Stimulated activated CD4-positive, alpha-beta T cell treated with anti-CD3 and anti-CD28 coated beads, Interleukin-4, amount 100 ng/mL, for 24 hours (primary cell): Measurements from ENCODE around the gene PDXK.

Experiments
- DNase-seq: peaks from one replicate; pipeline ENCODE4 v3.0.0-alpha.2; 2020

Gene PDXK

DNA sequence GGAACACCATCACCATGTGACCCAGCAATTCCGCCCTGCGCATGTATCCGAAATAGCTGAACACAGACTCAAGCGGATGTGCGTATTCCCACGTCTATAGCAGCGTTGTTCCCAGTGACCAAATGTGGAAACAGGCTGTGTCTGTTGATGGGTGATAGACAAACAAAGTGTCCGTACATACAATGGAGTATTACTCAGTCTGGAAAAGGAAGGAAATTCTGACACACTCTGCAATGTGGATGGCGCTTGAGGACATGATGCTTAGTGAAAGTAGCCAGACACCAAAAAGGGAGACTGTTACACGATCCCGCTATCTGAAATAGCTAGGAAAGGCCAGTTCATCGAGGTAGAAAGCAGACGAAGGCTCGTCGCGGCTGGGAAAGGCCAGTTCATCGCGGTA lies 25.8 kb downstream of the PDXK start:
- no peak for DNase-seq

GRCh38 chr21:43745772-43746517 lies 27.0 kb downstream of the PDXK start:
- DNase-seq, result no peak

- DNase-seq, result no peak
Measured at GRCh38 chr21:43748622-43749021, 29.7 kb downstream of the PDXK start.

DNA sequence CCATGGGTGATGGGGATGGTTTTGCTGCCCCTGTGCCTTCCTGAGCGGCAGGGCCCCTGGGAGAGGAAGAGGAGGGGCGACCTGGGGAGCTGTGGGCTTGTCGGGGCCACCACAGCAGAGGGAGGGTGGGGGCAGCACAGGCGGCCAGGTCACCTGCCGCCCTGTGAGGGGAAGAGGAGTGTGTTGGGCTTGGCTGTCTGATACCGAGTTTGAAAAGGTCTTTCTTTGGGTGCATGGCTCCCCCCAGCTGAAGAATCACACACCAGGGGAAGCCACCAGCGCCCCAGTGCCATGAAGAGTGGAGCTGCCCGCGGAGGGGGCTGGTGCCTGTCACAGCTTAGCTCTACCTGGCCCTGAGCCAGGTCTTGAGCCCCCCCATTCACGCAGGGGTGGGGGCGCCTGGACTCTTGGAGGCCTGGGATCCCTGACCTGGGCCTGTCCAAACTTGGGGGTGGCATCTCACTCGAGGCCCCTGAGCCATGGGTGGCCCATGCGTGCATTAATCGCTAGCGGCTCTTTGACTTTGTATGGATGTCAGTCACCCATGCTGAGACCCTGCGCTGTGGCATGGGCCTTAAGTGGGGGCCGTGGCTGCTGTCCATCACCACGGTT lies 30.8 kb downstream of the PDXK start:
- DNase-seq, result no peak

GRCh38 chr21:43750339-43751033 lies 31.6 kb downstream of the PDXK start:
- DNase-seq, result no peak

DNA sequence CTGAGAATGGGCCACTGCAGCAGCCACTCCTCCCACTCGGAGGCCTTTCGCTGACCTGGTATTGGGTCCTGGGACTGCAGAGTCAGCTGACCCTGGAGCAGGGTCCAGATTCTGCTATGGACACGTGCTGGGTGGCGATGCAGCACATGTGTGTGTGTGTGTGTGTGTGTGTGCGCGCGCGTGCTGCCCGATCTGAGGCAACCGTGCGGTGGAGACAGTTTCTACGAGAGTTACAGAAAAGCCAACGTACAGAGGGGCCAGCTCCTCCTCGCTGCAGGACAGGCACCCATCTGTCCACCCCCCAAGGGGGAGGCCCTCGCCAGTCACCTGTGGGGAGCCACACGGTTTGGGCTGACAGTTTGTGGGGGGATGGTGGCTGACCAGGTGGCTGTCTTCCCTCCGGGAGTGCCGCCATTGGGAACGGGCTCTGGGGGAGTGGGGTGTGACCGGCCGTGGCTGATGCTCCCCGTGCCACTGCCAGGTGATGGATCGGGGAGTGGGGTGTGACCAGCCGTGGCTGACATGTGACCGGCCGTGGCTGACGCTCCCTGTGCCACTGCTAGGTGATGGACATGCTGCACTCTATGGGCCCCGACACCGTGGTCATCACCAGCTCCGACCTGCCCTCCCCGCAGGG lies 33.1 kb downstream of the PDXK start:
- no peak for DNase-seq

GRCh38 chr21:43752758-43753438 lies 34.0 kb downstream of the PDXK start:
- no peak for DNase-seq

DNA sequence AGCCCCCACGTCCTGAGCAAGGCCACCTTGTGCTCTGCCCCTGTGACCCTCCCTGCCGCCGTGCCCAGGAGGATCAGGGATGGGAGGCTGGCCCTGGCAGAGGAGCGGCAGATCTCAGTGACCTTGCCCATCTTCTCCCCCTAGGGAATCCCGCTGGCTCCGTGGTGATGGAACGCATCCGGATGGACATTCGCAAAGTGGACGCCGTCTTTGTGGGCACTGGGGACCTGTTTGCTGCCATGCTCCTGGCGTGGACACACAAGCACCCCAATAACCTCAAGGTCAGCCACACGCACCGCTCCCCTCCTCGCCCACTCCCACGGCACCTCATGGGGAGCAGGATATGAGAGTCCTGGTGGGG lies 34.5 kb downstream of the PDXK start:
- no peak for DNase-seq

DNA sequence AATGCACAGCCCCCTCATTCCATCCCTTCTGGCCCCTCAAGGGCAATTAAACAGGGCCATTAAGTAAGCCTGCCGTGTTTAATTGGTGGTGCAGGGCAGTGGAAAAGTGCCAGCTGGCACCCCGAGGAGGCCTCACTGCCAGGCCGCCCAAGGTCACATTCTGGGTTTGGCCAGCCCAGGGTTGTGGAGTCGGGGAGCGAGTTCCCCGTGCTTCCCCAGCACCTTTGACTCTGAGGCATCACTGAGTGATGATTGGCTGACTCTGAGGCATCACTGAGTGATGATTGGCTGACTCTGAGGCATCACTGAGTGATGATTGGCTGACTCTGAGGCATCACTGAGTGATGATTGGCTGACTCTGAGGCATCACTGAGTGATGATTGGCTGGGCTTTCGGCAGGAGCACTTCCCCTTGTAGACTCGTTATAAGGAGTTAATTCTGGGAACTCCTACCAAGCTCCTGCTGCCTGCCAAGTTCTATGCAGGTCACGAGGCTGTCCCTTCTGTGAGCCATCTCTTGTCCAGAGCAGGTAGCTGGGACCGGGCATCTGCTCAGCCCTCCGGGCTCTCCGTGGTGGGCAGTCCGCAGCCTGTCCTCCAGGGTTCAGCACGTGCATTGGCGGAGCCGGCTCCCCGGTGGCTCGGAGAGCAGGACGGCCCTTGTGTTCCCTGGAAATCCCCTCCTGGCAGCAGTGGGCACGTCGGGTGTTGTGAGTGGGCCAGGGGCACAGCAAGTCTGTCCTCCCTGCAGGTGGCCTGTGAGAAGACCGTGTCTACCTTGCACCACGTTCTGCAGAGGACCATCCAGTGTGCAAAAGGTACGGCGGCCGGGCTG lies 36.2 kb downstream of the PDXK start:
- no peak for DNase-seq

DNA sequence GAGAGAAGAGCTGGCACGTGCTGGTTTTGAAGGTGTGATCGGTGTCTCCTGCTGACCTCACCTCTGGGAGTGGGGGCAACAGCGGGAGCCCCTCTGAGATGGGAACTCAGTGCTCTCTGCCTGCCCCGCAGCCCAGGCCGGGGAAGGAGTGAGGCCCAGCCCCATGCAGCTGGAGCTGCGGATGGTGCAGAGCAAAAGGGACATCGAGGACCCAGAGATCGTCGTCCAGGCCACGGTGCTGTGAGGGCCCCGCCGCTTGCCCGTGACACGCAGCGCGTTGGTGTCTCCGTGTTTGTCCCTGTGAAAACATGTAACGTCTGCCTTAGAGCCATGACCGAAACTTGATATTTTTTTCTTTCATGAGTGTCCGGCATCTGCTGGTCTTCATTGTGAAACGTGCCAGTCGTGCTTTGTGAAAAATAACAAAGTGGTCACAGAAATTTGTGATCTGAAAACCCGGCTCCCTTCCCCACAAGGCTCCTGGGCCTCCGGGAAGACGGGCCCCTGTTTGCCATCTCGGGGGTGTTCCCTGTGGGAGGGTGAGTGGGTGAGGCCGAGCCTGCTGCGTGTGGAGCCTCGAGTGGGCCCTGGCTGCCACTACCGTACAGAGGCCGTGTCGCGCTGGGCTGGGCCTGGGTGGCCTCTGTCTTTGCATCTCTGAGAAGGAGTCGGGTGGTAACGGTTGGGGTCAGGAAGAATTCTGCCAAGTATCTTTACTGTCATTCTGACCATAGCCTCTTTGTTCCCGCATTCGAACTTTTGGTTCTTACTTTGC lies 37.1 kb downstream of the PDXK start:
- DNase-seq, result no peak

- DNase-seq, result no peak
Measured at GRCh38 chr21:43757601-43758000, 38.7 kb downstream of the PDXK start.

DNA sequence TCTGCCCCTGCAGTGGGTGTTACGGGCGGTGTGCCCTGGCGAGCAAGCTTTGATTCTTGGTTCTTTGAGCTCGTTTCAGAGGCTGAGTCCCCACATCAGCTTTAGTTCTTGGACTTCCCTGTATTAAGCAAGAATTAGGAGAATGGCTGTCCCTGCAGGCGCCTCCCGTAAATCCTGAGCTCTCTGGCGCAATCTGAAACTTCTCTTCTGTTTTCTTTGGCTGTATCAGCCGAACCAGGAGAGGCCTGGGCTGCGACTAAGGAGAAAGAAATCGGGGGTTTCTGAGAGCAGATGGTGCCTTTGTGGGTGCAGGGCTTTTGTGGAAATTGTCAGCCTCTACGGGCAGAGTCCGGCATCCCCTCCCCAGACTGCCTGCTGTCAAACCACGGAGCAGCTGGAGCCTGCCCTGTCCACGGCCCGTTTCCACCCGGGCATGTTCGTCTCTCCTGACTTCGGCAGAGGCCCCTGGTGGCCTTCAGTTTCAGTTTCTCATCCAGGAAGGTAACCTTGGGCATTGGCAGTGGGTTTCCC lies 39.2 kb downstream of the PDXK start:
- DNase-seq, result no peak

DNA sequence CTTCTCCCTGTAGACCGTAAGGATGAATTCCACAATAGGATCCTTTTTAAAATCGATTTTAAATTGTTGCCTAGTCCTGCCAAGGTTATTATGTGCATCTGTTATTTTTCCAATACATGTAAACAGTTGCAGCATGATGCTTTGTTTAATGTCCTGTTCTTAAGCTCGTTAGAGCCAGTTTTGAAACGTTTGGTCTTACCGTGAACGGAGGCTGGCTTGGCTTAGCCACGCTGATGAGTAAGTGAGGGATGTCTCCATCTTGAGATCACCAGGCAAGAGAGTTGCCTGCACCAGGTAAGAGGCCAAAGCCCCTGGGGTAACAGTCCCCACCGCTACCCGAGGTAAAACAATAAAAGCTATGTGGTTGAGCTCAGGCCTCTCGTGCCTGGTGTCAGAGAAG lies 39.9 kb downstream of the PDXK start:
- DNase-seq, result no peak

GRCh38 chr21:43759651-43760050 lies 40.7 kb downstream of the PDXK start:
- no peak for DNase-seq

DNA sequence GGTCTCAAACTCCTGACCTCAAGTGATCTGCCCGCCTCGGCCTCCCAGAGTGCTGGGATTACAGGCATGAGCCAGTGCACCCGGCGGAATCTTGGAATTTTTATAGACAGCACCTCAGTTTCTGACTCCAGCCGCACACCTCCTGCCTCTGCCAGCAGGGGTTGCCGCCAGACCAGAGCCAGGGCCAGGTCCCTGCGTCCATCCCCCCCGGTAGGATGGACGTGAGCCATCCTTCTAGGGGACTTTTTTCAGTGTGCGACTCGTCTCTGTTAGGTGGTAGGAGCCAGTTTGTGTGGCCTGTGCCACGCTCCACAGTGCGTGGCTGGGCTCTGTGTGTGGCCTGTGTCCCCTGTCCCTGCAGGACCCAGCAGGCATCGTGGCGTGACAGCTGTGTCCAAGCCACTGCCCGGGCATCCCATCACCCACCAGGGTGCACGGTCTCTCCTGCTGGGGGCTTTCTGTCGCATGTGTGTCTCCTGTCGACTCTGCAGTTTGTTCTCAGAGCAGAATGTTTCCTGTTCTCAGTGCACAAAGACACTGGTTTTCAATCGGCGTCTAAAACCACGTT lies 41.5 kb downstream of the PDXK start:
- DNase-seq, result no peak

GRCh38 chr21:43761886-43762285 lies 43.0 kb downstream of the PDXK start:
- no peak for DNase-seq

DNA sequence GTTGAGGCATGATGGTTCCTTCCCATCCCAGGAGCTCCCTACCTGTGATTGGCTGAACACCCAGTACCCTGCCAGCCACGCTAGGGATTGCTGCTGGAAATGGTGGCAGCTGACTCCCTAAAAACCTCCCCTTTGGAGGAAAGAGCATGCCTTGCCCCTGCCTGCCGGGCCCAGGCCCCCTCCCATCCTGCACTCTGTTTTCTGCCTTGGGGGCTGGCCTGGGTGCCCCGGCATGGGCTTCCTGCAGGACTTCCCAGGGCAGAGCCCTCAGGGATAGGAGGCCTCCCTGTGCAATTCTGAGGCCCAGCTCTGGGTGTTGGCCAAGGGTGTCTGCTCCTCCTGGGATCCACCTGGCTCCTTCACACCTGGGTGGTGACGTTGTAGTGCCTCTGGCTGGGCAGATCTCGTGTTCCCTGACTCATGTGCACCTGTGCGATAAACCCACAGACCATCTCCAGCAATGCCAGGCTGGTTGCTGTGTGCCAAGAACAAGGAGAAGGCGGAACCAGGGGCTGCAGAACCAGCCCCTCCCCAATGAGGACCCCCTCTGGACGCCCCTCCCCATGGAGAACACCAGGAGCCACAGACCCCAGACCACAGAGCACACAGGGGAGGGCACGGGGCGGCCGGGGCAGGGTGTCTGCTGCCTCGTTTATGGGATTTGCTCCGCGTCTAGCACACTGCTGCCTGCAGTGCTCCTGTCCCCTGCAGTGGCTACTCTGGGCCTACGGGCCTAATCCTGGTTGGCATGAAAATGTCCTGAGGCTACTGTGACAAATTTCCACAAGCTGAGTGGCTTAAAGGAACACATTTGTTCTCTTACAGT lies 43.6 kb downstream of the PDXK start:
- no peak for DNase-seq

- no peak for DNase-seq
Measured at GRCh38 chr21:43763901-43764523, 45.1 kb downstream of the PDXK start.
